Measurements from ENCODE around the gene SNRK.

DNA sequence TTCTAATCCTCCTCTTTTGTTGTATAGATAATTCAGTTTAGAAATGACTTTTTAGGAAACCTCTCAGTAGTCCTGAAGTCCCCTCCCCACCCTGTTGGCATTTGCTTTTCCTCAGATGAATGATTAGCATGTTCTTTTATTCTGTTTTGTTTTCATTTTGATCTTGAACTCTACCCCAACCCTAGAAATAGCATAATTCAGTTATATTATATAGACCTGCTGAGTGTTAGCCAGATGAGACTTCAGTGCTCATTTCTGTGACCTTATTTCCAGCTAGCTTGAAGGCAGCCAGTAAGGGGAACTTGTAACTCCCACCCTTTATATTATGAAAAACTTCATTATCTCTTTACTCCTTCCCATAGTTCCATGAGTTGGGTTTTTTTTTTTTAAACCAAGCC, 41.2 kb downstream of the SNRK start:
- no peak for TF ChIP-seq POLR2A (IDR thresholded peaks at IDR 0.05)
- TF ChIP-seq, protein P1, sequence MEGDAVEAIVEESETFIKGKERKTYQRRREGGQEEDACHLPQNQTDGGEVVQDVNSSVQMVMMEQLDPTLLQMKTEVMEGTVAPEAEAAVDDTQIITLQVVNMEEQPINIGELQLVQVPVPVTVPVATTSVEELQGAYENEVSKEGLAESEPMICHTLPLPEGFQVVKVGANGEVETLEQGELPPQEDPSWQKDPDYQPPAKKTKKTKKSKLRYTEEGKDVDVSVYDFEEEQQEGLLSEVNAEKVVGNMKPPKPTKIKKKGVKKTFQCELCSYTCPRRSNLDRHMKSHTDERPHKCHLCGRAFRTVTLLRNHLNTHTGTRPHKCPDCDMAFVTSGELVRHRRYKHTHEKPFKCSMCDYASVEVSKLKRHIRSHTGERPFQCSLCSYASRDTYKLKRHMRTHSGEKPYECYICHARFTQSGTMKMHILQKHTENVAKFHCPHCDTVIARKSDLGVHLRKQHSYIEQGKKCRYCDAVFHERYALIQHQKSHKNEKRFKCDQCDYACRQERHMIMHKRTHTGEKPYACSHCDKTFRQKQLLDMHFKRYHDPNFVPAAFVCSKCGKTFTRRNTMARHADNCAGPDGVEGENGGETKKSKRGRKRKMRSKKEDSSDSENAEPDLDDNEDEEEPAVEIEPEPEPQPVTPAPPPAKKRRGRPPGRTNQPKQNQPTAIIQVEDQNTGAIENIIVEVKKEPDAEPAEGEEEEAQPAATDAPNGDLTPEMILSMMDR (IDR thresholded peaks at IDR 0.05): no peak

Measured in testis (tissue), 2 donors.